Caco-2 (cell line): ENCODE data around the gene ZBTB42. TPM values are rescaled to one million over a fixed set of nuclear protein-coding genes. Genes with fewer than 3 reads are reported as not detected.

Experiments
- BruUV-seq: library from RNA; stranded (reverse); fragments of 400-500 nt; replicated peaks from 2 replicates; lab custom pipeline; 2021; lab: Mats Ljungman, UMichigan
- CTCF ChIA-PET: fragments of 300-600 bp; sonication (Branson Sonifier 250); formaldehyde crosslinking; loops from one replicate; lab custom pipeline; 2022; ENCODE audit warnings: antibody characterized with exemption; lab: Charles Lee
- POLR2A ChIA-PET: fragments of 300-600 bp; sonication (Branson Sonifier 250); formaldehyde crosslinking; loops from one replicate; lab custom pipeline; 2022; ENCODE audit warnings: antibody characterized with exemption; lab: Charles Lee
- DNase-seq, 2 experiments: peaks; one replicate each; pipeline versions ENCODE4 v3.0.0 to v3.0.0-alpha.2; 2020 to 2022
- H3K27me3 ChIP-seq: replicated peaks from 2 replicates; pipeline ENCODE4 v1.6.0; 2011; ENCODE audit warnings: low read length; ENCODE audit not compliant: control insufficient read depth, insufficient read depth
- H3K36me3 ChIP-seq: 2 replicates; pipeline ENCODE4 v1.5.1; 2011; ENCODE audit warnings: low read length; ENCODE audit not compliant: control insufficient read depth, insufficient read depth
- H3K4me1 ChIP-seq: fragments of 250-450 bp; sonication (Bioruptor Pico); 2 replicates; pipeline ENCODE4 v1.5.1; 2020; ENCODE audit warnings: mild to moderate bottlenecking
- H3K4me3 ChIP-seq: 2 replicates; pipeline ENCODE4 v1.5.1; 2011; ENCODE audit warnings: low read depth, mild to moderate bottlenecking, control low read depth, low read length
- H3K9me3 ChIP-seq: fragments of 250-450 bp; sonication (Bioruptor Pico); 2 replicates; pipeline ENCODE4 v1.5.1; 2020; ENCODE audit warnings: mild to moderate bottlenecking, moderate library complexity
- H3K27ac Mint-ChIP-seq: one replicate; pipeline ENCODE4 v1.8.0; 2022; ENCODE audit warnings: mixed read lengths; ENCODE audit not compliant: unreplicated experiment
- H3K27me3 Mint-ChIP-seq: one replicate; pipeline ENCODE4 v1.8.0; 2022; ENCODE audit warnings: mixed read lengths; ENCODE audit not compliant: insufficient read depth, unreplicated experiment
- H3K36me3 Mint-ChIP-seq: one replicate; pipeline ENCODE4 v1.8.0; 2022; ENCODE audit warnings: mild to moderate bottlenecking, mixed read lengths; ENCODE audit not compliant: insufficient read depth, unreplicated experiment
- H3K4me1 Mint-ChIP-seq: one replicate; pipeline ENCODE4 v1.8.0; 2022; ENCODE audit warnings: low read depth, mixed read lengths; ENCODE audit not compliant: unreplicated experiment
- H3K4me3 Mint-ChIP-seq: one replicate; pipeline ENCODE4 v1.8.0; 2022; ENCODE audit warnings: mild to moderate bottlenecking, moderate library complexity, mixed read lengths; ENCODE audit not compliant: unreplicated experiment
- H3K9me3 Mint-ChIP-seq: one replicate; pipeline ENCODE4 v1.8.0; 2022; ENCODE audit warnings: mixed read lengths; ENCODE audit not compliant: unreplicated experiment
- intact Hi-C: fragments of 100-400 bp; cut with micrococcal nuclease; formaldehyde crosslinking; loops from one replicate; pipeline ENCODE4 v1.10.0; 2022; ENCODE audit not compliant: unreplicated experiment
- total RNA-seq: library from RNA; stranded (reverse); gene quantifications from 2 replicates; pipeline ENCODE4 v1.2.3, GENCODE V29; 2022
- TF ChIP-seq, protein P1 (sequence below), 2 experiments: fragments of 200-600 bp in 1 of 2; IDR thresholded peaks; 1 replicate in 1 of 2; 2 replicates in 1 of 2; pipeline versions ENCODE4 v1.5.1 to v1.8.0; 2011 to 2022; ENCODE audit warnings: antibody characterized with exemption in 1 of 2, control low read depth in 1 of 2, inconsistent platforms in 1 of 2, low read depth in 1 of 2, low read length in 1 of 2, mild to moderate bottlenecking in 1 of 2, moderate library complexity in 1 of 2; ENCODE audit not compliant: insufficient read depth in 1 of 2, severe bottlenecking in 1 of 2, unreplicated experiment in 1 of 2

Gene ZBTB42
- total RNA-seq, 1 experiment from 2014 or later, result 9.7 TPM

DNA sequence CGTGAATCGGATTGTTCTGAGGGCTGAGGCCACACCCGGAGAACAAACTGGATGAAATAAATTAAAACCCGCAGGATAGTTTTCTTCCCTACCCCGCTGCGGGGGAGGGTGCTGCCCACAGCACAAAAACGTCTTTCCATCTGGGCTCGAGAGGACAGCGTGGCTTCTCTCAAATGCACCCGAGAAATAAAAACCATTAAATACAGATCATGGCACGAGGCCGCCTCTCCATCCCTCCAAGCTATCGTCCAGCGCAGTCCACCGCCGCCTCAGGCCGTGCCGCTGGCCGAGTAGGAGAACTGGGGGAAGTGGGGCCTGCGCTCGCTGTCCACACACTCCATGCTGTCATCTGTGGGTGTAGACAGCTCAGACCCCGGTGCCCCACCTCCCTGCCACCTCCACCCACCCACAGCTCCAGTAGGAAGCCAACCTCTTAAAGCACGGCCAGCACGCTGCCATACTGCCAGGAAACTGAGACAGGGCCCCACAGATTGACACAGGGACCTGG is 30.8 kb upstream of the ZBTB42 start:
- BruUV-seq, result no TSS peak
- Histone ChIP-seq H3K9me3 (no peaks in the 10 kb centered on the region; the same call in 1 of the 2 replicates), H3K4me3 (no peak overlapping the region), H3K36me3 (peaks cover 7% of the 10 kb centered on the region), H3K27me3 (no peaks in the 10 kb centered on the region), H3K4me1 (peaks cover 18% of the 10 kb centered on the region)
- DNase-seq, result no peak
- Mint-ChIP-seq H3K9me3 (no peaks in the 10 kb centered on the region), H3K4me3 (no peak overlapping the region), H3K4me1 (peaks cover 13% of the 10 kb centered on the region), H3K36me3 (peaks cover 65% of the 10 kb centered on the region), H3K27ac (no peak overlapping the region), H3K27me3 (no peaks in the 10 kb centered on the region)
- intact Hi-C loops, result no loop called here
- TF ChIP-seq, protein P1, sequence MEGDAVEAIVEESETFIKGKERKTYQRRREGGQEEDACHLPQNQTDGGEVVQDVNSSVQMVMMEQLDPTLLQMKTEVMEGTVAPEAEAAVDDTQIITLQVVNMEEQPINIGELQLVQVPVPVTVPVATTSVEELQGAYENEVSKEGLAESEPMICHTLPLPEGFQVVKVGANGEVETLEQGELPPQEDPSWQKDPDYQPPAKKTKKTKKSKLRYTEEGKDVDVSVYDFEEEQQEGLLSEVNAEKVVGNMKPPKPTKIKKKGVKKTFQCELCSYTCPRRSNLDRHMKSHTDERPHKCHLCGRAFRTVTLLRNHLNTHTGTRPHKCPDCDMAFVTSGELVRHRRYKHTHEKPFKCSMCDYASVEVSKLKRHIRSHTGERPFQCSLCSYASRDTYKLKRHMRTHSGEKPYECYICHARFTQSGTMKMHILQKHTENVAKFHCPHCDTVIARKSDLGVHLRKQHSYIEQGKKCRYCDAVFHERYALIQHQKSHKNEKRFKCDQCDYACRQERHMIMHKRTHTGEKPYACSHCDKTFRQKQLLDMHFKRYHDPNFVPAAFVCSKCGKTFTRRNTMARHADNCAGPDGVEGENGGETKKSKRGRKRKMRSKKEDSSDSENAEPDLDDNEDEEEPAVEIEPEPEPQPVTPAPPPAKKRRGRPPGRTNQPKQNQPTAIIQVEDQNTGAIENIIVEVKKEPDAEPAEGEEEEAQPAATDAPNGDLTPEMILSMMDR (IDR thresholded peaks at IDR 0.05; ENCODE audit: insufficient read depth in 1 of 2, low read depth in 1 of 2, low read length in 1 of 2, severe bottlenecking in 1 of 2, unreplicated experiment in 1 of 2), result no peak
- ChIA-PET POLR2A (interaction anchor here (0.6 kb wide), 1 partner anchor 92 kb away, joined by 3 read pairs; no protein-coding TSS in a partner anchor), CTCF (interaction anchor here (1.8 kb wide), 1 partner anchor 57 kb away, joined by 4 read pairs; no protein-coding TSS in a partner anchor)

DNA sequence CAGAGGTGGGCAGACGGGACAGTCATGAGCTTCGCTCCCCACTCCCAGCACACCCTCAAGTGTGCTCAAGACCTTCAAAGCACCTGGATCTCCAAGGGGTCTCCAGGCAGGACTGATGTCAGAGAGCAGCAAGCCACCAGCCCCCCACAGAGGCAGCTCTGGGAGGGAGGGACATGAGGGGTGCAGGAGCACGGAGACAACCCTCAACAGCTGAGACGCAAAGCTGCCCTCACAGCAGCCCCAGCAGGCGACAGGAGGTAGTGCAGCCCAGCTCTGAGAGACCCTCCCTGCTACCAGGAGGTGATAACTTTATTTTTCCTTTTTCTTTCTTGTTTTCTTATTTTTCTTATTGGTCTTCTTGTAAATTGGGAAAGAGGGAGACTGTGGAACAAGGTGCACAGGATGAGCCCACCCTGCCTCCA is 30.0 kb upstream of the ZBTB42 start:
- no TSS peak for BruUV-seq
- POLR2A ChIA-PET, result no interaction called here
- Mint-ChIP-seq H3K27ac (no peak overlapping the region), H3K4me3 (no peak overlapping the region), H3K9me3 (no peaks in the 10 kb centered on the region), H3K4me1 (peaks cover 13% of the 10 kb centered on the region), H3K27me3 (no peaks in the 10 kb centered on the region), H3K36me3 (peaks cover 71% of the 10 kb centered on the region)
- CTCF ChIA-PET, result interaction anchor here (1.8 kb wide), 1 partner anchor 56 kb away, joined by 4 read pairs; no protein-coding TSS in a partner anchor
- Histone ChIP-seq H3K9me3 (no peaks in the 10 kb centered on the region; the same call in 1 of the 2 replicates), H3K27me3 (no peaks in the 10 kb centered on the region), H3K4me1 (peaks cover 18% of the 10 kb centered on the region), H3K4me3 (no peak overlapping the region), H3K36me3 (peaks cover 7% of the 10 kb centered on the region)
- DNase-seq, result no peak
- intact Hi-C loops, result no loop called here
- TF ChIP-seq, protein P1 (IDR thresholded peaks at IDR 0.05; ENCODE audit: insufficient read depth in 1 of 2, low read depth in 1 of 2, low read length in 1 of 2, severe bottlenecking in 1 of 2, unreplicated experiment in 1 of 2), result peak; percentile 19 to 34

DNA sequence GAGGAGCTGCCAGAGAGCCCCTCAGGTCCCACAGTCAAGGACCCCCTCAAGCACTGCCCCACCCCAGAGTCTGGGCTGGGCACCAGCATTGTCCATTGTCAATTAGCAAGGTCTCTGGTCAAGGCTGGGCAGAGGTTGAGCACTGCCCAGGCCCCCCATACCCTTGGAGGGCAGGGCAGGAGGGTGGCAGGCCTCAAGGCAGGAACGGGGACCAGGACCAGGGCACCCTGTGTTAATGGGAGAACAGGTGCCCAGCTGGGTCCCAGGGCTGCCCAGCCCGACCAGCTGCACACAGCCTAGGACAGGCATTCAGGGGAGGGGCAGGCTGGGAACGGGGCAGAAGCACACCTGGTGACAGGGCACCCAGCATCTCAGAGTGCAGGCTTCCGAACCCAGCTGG is 29.5 kb upstream of the ZBTB42 start:
- DNase-seq, result no peak
- H3K27me3 ChIP-seq, result no peaks in the 10 kb centered on the region
- H3K36me3 ChIP-seq, result peaks cover 7% of the 10 kb centered on the region
- TF ChIP-seq, protein P1 (IDR thresholded peaks at IDR 0.05; ENCODE audit: insufficient read depth in 1 of 2, low read depth in 1 of 2, low read length in 1 of 2, severe bottlenecking in 1 of 2, unreplicated experiment in 1 of 2), result no peak
- intact Hi-C loops, result no loop called here
- no peak overlapping the region for H3K4me3 ChIP-seq
- CTCF ChIA-PET, result interaction anchor here (1.8 kb wide), 1 partner anchor 55 kb away, joined by 4 read pairs; no protein-coding TSS in a partner anchor
- Mint-ChIP-seq H3K27me3 (no peaks in the 10 kb centered on the region), H3K9me3 (no peaks in the 10 kb centered on the region), H3K27ac (no peak overlapping the region), H3K4me1 (peaks cover 13% of the 10 kb centered on the region), H3K4me3 (no peak overlapping the region), H3K36me3 (peaks cover 75% of the 10 kb centered on the region)
- no peaks in the 10 kb centered on the region; the same call in 1 of the 2 replicates for H3K9me3 ChIP-seq
- POLR2A ChIA-PET, result no interaction called here
- peaks cover 18% of the 10 kb centered on the region for H3K4me1 ChIP-seq
- BruUV-seq, result no TSS peak
